ENCODE measurements around the gene TUBB2B. TPM values are rescaled to one million over a fixed set of nuclear protein-coding genes. Genes with fewer than 3 reads are reported as not detected.

Gene TUBB2B
- total RNA-seq, 1 donor from 2014 or later = 144 TPM

DNA sequence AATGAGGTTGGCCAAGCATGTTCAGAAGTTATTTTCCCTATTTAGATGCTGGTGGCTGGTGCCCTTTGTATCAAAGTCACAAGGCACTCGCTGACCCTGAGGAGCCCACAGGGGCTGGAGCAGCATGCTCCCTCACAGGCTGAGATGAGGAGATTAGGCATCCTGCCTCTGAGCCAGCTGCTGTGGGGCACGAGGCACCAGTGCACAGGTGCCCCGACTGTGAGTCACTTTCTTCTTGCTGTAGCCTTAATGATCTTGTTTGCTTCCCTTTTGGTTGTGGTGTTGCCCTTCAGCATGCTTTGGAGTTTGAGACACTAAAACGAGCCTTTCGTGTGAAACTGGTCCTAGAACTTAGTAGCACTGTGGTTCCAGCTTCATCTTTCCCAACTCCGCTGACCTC lies 35.6 kb upstream of the TUBB2B start:
- Mint-ChIP-seq H3K4me1 (ENCODE audit: low read depth, unreplicated experiment) (peaks cover 15% of the 10 kb centered on the region), H3K27me3 (ENCODE audit: low read depth, unreplicated experiment) (no peaks in the 10 kb centered on the region), H3K36me3 (ENCODE audit: low read depth, unreplicated experiment) (peaks cover 2% of the 10 kb centered on the region), H3K4me3 (ENCODE audit: unreplicated experiment) (no peak overlapping the region), H3K9me3 (ENCODE audit: unreplicated experiment) (no peaks in the 10 kb centered on the region), H3K27ac (ENCODE audit: unreplicated experiment) (no peak overlapping the region)
- H3K79me2 ChIP-seq (ENCODE audit: insufficient read depth, low read length) = peaks cover 81% of the 10 kb centered on the region
- peaks cover 12% of the 10 kb centered on the region for H3K36me3 ChIP-seq (ENCODE audit: insufficient read depth, low read length)
- H3K4me3 ChIP-seq (ENCODE audit: insufficient read depth, low read depth, low read length) = no peak overlapping the region
- H3K4me2 ChIP-seq (ENCODE audit: low read length) = no peak overlapping the region
- no peak for FAIRE-seq
- no peak overlapping the region for H2AFZ ChIP-seq (ENCODE audit: low read depth, low read length)
- H4K20me1 ChIP-seq (ENCODE audit: insufficient read depth, low read length) = peaks cover 66% of the 10 kb centered on the region
- no peak overlapping the region for H3K9ac ChIP-seq (ENCODE audit: low read length)
- H3K9me3 ChIP-seq (ENCODE audit: insufficient read depth, low read depth, low read length) = no peaks in the 10 kb centered on the region
- no peaks in the 10 kb centered on the region for H3K27me3 ChIP-seq (ENCODE audit: insufficient read depth, low read length)
- no peak for DNase-seq (ENCODE audit: low read depth)
- peaks cover 11% of the 10 kb centered on the region for H3K4me1 ChIP-seq (ENCODE audit: insufficient read depth, low read length)
- no peak for TF ChIP-seq EZH2 (IDR thresholded peaks at IDR 0.05; ENCODE audit: insufficient read depth, low read length)
- TF ChIP-seq, protein P1, sequence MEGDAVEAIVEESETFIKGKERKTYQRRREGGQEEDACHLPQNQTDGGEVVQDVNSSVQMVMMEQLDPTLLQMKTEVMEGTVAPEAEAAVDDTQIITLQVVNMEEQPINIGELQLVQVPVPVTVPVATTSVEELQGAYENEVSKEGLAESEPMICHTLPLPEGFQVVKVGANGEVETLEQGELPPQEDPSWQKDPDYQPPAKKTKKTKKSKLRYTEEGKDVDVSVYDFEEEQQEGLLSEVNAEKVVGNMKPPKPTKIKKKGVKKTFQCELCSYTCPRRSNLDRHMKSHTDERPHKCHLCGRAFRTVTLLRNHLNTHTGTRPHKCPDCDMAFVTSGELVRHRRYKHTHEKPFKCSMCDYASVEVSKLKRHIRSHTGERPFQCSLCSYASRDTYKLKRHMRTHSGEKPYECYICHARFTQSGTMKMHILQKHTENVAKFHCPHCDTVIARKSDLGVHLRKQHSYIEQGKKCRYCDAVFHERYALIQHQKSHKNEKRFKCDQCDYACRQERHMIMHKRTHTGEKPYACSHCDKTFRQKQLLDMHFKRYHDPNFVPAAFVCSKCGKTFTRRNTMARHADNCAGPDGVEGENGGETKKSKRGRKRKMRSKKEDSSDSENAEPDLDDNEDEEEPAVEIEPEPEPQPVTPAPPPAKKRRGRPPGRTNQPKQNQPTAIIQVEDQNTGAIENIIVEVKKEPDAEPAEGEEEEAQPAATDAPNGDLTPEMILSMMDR (IDR thresholded peaks at IDR 0.05; ENCODE audit: insufficient read depth, low read depth, low read length) = no peak
- no peak overlapping the region for H3K27ac ChIP-seq (ENCODE audit: low read depth, low read length)

DNA sequence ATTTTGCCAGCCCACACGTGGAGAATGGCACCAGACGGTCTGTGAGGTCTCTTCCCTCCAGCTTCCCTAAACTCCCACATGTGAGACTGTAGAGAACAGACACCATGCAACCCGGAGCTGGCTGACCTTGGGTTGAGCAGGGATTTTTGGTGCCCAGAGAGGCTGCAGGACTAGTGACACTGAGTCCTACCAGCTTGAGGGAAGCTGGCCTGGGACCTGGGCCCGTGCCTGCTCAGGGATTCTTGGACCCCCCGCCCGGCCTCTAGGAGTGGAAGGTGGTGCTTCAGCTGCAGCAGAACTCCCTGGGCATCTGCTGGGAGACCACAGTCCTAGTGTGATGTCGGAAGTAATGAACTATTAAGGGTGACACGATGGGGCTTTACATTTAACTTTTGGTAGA lies 34.5 kb upstream of the TUBB2B start:
- H3K4me1 Mint-ChIP-seq (ENCODE audit: low read depth, unreplicated experiment) = peaks cover 15% of the 10 kb centered on the region
- Histone ChIP-seq H3K79me2 (ENCODE audit: insufficient read depth, low read length) (peaks cover 77% of the 10 kb centered on the region), H3K36me3 (ENCODE audit: insufficient read depth, low read length) (peaks cover 8% of the 10 kb centered on the region), H4K20me1 (ENCODE audit: insufficient read depth, low read length) (peaks cover 58% of the 10 kb centered on the region), H3K9me3 (ENCODE audit: insufficient read depth, low read depth, low read length) (no peaks in the 10 kb centered on the region), H3K9ac (ENCODE audit: low read length) (no peak overlapping the region), H3K27me3 (ENCODE audit: insufficient read depth, low read length) (no peaks in the 10 kb centered on the region), H3K4me3 (ENCODE audit: insufficient read depth, low read depth, low read length) (no peak overlapping the region), H3K4me2 (ENCODE audit: low read length) (no peak overlapping the region), H3K4me1 (ENCODE audit: insufficient read depth, low read length) (peaks cover 11% of the 10 kb centered on the region), H2AFZ (ENCODE audit: low read depth, low read length) (no peak overlapping the region), H3K27ac (ENCODE audit: low read depth, low read length) (no peak overlapping the region)
- DNase-seq (ENCODE audit: low read depth) = no peak
- peak overlapping the region; percentile 66 for H3K4me3 Mint-ChIP-seq (ENCODE audit: unreplicated experiment)
- H3K27ac Mint-ChIP-seq (ENCODE audit: unreplicated experiment) = no peak overlapping the region
- no peaks in the 10 kb centered on the region for H3K36me3 Mint-ChIP-seq (ENCODE audit: low read depth, unreplicated experiment)
- TF ChIP-seq EZH2 (IDR thresholded peaks at IDR 0.05; ENCODE audit: insufficient read depth, low read length) = no peak
- TF ChIP-seq, protein P1 (IDR thresholded peaks at IDR 0.05; ENCODE audit: insufficient read depth, low read depth, low read length) = no peak
- no peaks in the 10 kb centered on the region for H3K27me3 Mint-ChIP-seq (ENCODE audit: low read depth, unreplicated experiment)
- FAIRE-seq = no peak
- no peaks in the 10 kb centered on the region for H3K9me3 Mint-ChIP-seq (ENCODE audit: unreplicated experiment)

DNA sequence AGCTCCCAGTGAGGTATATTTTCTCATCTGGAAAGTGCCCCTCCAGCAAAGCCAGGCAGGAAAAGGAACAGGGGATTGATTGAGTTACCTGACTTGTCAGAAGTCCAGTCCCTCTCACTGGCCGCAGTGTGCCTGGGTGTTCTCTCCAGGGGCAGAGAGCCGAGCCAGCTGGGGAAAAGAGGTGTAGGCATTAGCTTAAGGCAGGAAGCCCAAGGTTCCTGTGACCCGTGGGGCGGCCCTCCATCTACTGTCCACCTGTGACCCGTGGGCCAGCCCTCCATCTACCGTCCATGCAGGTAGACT lies 34.0 kb upstream of the TUBB2B start:
- DNase-seq (ENCODE audit: low read depth) = no peak
- no peaks in the 10 kb centered on the region for H3K27me3 ChIP-seq (ENCODE audit: insufficient read depth, low read length)
- H3K4me1 ChIP-seq (ENCODE audit: insufficient read depth, low read length) = peaks cover 11% of the 10 kb centered on the region
- no peaks in the 10 kb centered on the region for H3K36me3 Mint-ChIP-seq (ENCODE audit: low read depth, unreplicated experiment)
- H3K9ac ChIP-seq (ENCODE audit: low read length) = no peak overlapping the region
- H3K27me3 Mint-ChIP-seq (ENCODE audit: low read depth, unreplicated experiment) = peaks cover 4% of the 10 kb centered on the region
- peak overlapping the region; percentile 97 for H3K4me2 ChIP-seq (ENCODE audit: low read length)
- no peaks in the 10 kb centered on the region for H3K9me3 ChIP-seq (ENCODE audit: insufficient read depth, low read depth, low read length)
- H3K27ac Mint-ChIP-seq (ENCODE audit: unreplicated experiment) = no peak overlapping the region
- H3K4me3 ChIP-seq (ENCODE audit: insufficient read depth, low read depth, low read length) = no peak overlapping the region
- no peak for FAIRE-seq
- peaks cover 15% of the 10 kb centered on the region for H3K4me1 Mint-ChIP-seq (ENCODE audit: low read depth, unreplicated experiment)
- no peaks in the 10 kb centered on the region for H3K9me3 Mint-ChIP-seq (ENCODE audit: unreplicated experiment)
- peaks cover 76% of the 10 kb centered on the region for H3K79me2 ChIP-seq (ENCODE audit: insufficient read depth, low read length)
- TF ChIP-seq EZH2 (IDR thresholded peaks at IDR 0.05; ENCODE audit: insufficient read depth, low read length) = no peak
- TF ChIP-seq, protein P1 (IDR thresholded peaks at IDR 0.05; ENCODE audit: insufficient read depth, low read depth, low read length) = no peak
- peaks cover 57% of the 10 kb centered on the region for H4K20me1 ChIP-seq (ENCODE audit: insufficient read depth, low read length)
- no peak overlapping the region for H3K27ac ChIP-seq (ENCODE audit: low read depth, low read length)
- H2AFZ ChIP-seq (ENCODE audit: low read depth, low read length) = no peak overlapping the region
- peak overlapping the region; percentile 66 for H3K4me3 Mint-ChIP-seq (ENCODE audit: unreplicated experiment)
- H3K36me3 ChIP-seq (ENCODE audit: insufficient read depth, low read length) = peaks cover 8% of the 10 kb centered on the region
